Karpas-422 (cell line): ENCODE results near the gene B3GNT9. TPM values are rescaled to one million over a fixed set of nuclear protein-coding genes. Genes with fewer than 3 reads are reported as not detected.
A peak's percentile ranks its signal among the peaks of the same experiment; 100 is the strongest.

Experiments
- DNase-seq: peaks from one replicate; pipeline ENCODE4 v3.0.0-alpha.2; 2015
- H2AFZ ChIP-seq: fragments of 200-600 bp; sonication (generic); 2 replicates; pipeline ENCODE4 v1.6.1; 2014; ENCODE audit warnings: antibody characterized with exemption, low read length, mixed read lengths
- H3K27ac ChIP-seq: fragments of 200-600 bp; sonication (generic); 2 replicates; pipeline ENCODE4 v1.5.1; 2014; ENCODE audit warnings: mild to moderate bottlenecking, low read length, moderate library complexity
- H3K27me3 ChIP-seq: fragments of 200-600 bp; sonication (generic); 2 replicates; pipeline ENCODE4 v1.6.1; 2014; ENCODE audit warnings: low read length, mixed read lengths
- H3K36me3 ChIP-seq: fragments of 200-600 bp; sonication (generic); 2 replicates; pipeline ENCODE4 v1.6.1; 2014; ENCODE audit warnings: low read length, mixed read lengths; ENCODE audit not compliant: insufficient read depth
- H3K4me1 ChIP-seq: fragments of 200-600 bp; sonication (generic); 2 replicates; pipeline ENCODE4 v1.6.1; 2014; ENCODE audit warnings: mild to moderate bottlenecking, low read length, mixed read lengths
- H3K4me2 ChIP-seq: fragments of 200-600 bp; sonication (generic); 2 replicates; pipeline ENCODE4 v1.6.1; 2014; ENCODE audit warnings: low read length, low read depth, mild to moderate bottlenecking; ENCODE audit not compliant: poor library complexity, severe bottlenecking
- H3K4me3 ChIP-seq: fragments of 200-600 bp; sonication (generic); 2 replicates; pipeline ENCODE4 v1.5.1; 2014; ENCODE audit warnings: mild to moderate bottlenecking, antibody characterized with exemption, low read length, mixed read lengths
- H3K79me2 ChIP-seq: fragments of 200-600 bp; sonication (generic); 2 replicates; pipeline ENCODE4 v1.6.1; 2014; ENCODE audit warnings: mild to moderate bottlenecking, low read length, mixed read lengths
- H3K9ac ChIP-seq: fragments of 200-600 bp; sonication (generic); 2 replicates; pipeline ENCODE4 v1.6.0; 2014; ENCODE audit warnings: low read length
- H3K9me2 ChIP-seq: fragments of 200-600 bp; sonication (generic), shearing (Covaris generic); replicated peaks from 2 replicates; pipeline ENCODE4 v1.6.0; 2014; ENCODE audit warnings: mild to moderate bottlenecking, low read length, moderate library complexity; ENCODE audit not compliant: insufficient read depth
- H3K9me3 ChIP-seq: fragments of 300-700, 200-600 bp; sonication (generic); 2 replicates; pipeline ENCODE4 v1.6.1; 2014; ENCODE audit warnings: low read length, mixed read lengths
- H4K20me1 ChIP-seq: fragments of 200-600 bp; sonication (generic); 2 replicates; pipeline ENCODE4 v1.6.1; 2014; ENCODE audit warnings: mild to moderate bottlenecking, antibody characterized with exemption, low read length, low read depth; ENCODE audit not compliant: insufficient read depth
- total RNA-seq: library from RNA; depleted of rRNA; stranded (reverse); fragments of >200 nt; shearing (Covaris generic); gene quantifications from 2 replicates; pipeline ENCODE4 v1.2.3, GENCODE V29; 2014; ENCODE audit warnings: low replicate concordance

Gene B3GNT9
- total RNA-seq, 1 experiment from 2014 or later: 1.4 TPM

DNA sequence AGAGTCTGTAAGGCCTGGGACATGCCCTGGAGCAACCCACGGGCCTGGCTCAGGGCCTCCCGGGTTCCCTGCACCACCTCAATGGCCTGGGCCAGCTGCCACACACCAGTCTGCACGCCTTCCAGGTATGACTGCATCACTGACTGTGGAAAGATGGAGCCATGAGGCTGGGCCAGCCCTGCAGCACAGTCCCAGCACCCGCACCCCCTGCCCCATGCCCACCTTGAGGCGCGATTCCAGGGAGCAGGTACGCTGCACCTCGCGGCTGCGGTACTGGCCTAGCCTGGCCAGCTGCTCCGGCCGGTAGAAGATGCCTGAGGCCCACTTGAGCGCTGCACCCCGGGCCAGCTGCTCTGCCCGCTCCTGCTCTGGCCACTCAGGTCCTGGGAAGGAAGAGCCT, 38.0 kb upstream of the B3GNT9 start:
- H3K79me2 ChIP-seq: peaks cover 18% of the 10 kb centered on the region
- H3K27me3 ChIP-seq: no peaks in the 10 kb centered on the region
- H3K36me3 ChIP-seq: peaks cover 6% of the 10 kb centered on the region; the same call in 1 of the 2 replicates
- H3K4me2 ChIP-seq: no peak overlapping the region
- H3K9me2 ChIP-seq: no peaks in the 10 kb centered on the region
- no peak for DNase-seq
- H2AFZ ChIP-seq: no peak overlapping the region
- no peak overlapping the region for H3K27ac ChIP-seq
- H4K20me1 ChIP-seq: peaks cover 17% of the 10 kb centered on the region
- H3K4me1 ChIP-seq: peaks cover 20% of the 10 kb centered on the region
- H3K9me3 ChIP-seq: no peaks in the 10 kb centered on the region
- no peak overlapping the region for H3K4me3 ChIP-seq
- H3K9ac ChIP-seq: no peak overlapping the region

DNA sequence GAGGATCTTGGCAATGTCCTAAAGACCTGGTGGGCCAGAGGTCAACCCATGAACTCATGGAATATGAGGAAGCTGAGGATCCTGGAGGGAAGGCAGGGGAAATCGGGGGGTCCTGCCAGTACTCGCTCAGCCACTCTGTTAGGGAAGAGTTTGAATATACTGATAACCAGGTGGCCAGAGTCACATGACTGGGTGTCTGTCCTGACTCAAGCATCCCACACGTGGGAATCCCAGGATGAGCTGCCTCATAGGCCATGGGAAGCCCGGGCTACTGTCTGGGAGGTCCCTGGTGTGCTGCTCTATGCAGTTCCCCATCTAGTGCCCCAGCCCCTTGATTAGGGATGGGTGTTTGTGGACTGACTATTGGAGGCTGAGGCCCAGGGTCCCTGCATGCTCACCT, 37.5 kb upstream of the B3GNT9 start:
- no peaks in the 10 kb centered on the region for H3K27me3 ChIP-seq
- no peaks in the 10 kb centered on the region for H3K9me3 ChIP-seq
- H3K9ac ChIP-seq: no peak overlapping the region
- H3K9me2 ChIP-seq: no peaks in the 10 kb centered on the region
- H3K4me2 ChIP-seq: no peak overlapping the region
- DNase-seq: no peak
- peaks cover 12% of the 10 kb centered on the region for H4K20me1 ChIP-seq
- H3K27ac ChIP-seq: no peak overlapping the region
- peaks cover 16% of the 10 kb centered on the region for H3K4me1 ChIP-seq
- no peak overlapping the region for H2AFZ ChIP-seq
- peaks cover 13% of the 10 kb centered on the region for H3K79me2 ChIP-seq
- no peak overlapping the region for H3K4me3 ChIP-seq
- peaks cover 1% of the 10 kb centered on the region; the same call in 1 of the 2 replicates for H3K36me3 ChIP-seq

DNA sequence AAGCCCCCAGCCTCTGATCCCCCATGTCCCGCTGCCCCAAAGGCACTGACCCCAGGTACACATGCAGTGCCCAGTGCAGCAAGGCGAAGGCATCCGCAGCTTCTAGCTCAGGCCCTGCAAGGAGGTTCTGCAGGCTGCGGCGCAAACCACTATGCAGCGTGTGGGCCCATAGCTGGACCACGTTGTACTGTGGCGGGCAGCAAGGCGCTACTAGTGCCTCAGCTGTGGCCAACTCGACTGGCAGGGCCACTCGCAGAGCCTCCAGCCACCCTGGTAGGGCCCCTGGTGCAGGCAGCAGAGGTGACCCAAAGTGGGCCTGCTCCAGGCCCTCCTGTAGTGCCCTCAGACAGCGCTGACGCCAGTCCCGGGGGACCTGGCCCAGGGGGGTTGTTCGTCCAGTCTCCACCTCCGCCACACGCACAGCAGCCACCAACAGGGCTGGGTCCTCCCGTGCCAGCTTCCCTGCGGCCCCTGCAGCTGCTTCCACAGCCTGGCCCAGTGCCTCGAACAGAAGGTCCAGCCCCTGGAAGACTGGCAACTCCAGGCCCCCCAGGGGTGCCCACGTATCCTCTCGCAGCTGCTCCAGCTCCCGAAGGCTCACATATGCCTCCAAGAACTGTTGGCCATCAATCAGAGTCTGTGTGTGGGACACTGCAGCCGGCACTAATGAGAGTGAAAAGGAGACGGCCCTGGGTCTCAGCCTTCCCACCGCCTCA, 36.5 kb upstream of the B3GNT9 start:
- Histone ChIP-seq H3K79me2 (peaks cover 3% of the 10 kb centered on the region), H3K4me3 (no peak overlapping the region), H3K27me3 (no peaks in the 10 kb centered on the region), H3K36me3 (no peaks in the 10 kb centered on the region), H3K9ac (no peak overlapping the region), H3K27ac (no peak overlapping the region), H4K20me1 (peaks cover 2% of the 10 kb centered on the region; the same call in 1 of the 2 replicates), H3K9me3 (no peaks in the 10 kb centered on the region), H2AFZ (no peak overlapping the region), H3K4me2 (no peak overlapping the region), H3K9me2 (no peaks in the 10 kb centered on the region), H3K4me1 (peaks cover 19% of the 10 kb centered on the region)
- DNase-seq: no peak

DNA sequence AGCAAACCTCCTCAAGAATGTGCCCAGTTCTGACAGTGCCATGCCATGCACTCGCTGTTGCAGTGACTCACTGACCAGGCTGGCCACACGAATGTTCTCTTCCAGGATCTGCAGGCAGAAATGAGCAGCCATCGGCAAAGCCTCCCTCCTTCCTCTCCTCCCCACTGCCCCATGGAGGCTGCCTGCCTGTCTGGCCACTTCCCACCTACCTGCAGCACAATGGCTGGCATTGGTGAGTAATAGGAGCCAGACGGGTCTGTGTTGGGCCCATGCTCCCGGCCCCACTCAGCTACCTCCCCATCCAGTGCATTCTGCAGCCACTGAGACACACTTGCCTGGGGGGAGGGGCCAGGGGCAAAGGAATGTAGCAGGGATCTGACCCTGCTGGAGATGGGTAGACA, 35.8 kb upstream of the B3GNT9 start:
- DNase-seq: no peak
- H3K36me3 ChIP-seq: no peaks in the 10 kb centered on the region
- no peaks in the 10 kb centered on the region for H4K20me1 ChIP-seq
- H3K4me3 ChIP-seq: no peak overlapping the region
- no peaks in the 10 kb centered on the region for H3K9me2 ChIP-seq
- no peaks in the 10 kb centered on the region for H3K27me3 ChIP-seq
- no peaks in the 10 kb centered on the region for H3K79me2 ChIP-seq
- H3K27ac ChIP-seq: no peak overlapping the region
- H3K9ac ChIP-seq: no peak overlapping the region
- no peak overlapping the region for H2AFZ ChIP-seq
- no peaks in the 10 kb centered on the region for H3K9me3 ChIP-seq
- H3K4me1 ChIP-seq: peaks cover 22% of the 10 kb centered on the region
- H3K4me2 ChIP-seq: no peak overlapping the region

DNA sequence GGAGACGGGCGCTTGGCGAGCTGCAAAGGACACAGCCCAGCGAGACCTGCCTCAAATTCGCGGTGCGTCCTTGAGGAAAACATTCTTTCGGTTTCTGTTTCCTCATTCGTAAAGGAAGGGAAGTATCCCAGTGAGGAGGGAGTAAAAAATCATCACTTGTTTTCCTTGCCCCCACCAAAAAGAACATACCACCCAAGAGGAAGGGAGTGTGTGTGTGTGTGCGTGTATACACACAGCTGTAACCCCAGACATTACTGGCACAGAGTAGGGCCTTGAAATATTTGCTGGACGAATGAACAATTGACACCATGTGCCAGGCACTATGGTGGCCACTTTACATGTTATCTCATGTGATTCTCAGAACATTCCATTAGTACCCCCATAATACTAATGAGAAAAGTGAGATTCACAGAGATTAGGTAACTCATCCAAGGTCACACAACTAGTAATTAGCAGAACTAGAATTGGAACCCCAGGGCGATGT, 34.9 kb upstream of the B3GNT9 start:
- Histone ChIP-seq H3K4me2 (no peak overlapping the region), H3K4me3 (no peak overlapping the region), H3K36me3 (no peaks in the 10 kb centered on the region)

DNA sequence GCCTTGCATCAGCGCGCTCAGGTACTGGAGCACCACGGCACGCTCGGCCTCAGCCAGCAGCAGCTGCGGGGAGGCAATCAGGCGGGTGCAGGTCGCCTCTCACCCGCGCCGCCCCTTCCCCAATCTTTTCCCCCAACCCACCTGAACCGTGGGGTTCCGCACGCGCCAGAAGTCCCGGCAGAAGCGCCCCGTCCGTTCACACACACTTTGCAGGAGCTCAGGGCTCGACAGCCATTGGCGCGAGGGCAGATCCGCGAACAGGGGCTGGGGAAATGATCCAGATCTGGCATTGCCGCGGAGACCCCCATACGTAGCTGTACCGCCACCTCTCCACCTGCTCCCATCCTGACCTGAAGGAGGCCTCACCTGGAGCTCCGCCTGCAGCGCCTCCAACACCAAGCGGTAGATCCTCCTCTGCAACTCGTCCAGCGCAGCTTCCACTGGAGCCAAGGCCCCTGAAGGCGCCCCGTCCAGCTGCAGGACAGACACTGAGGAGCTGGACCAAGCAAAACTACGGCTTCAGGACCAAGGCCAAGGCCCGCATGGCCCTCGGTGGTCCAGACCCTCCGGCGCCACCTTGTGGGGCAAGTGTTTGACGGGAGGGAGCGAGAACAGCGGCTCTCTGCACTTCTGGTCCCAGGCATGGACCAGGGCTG, 34.3 kb upstream of the B3GNT9 start:
- no peak overlapping the region for H2AFZ ChIP-seq
- DNase-seq: peak; percentile 92
- no peaks in the 10 kb centered on the region for H4K20me1 ChIP-seq
- peak overlapping the region; percentile 94 for H3K4me2 ChIP-seq
- peaks cover 22% of the 10 kb centered on the region for H3K4me1 ChIP-seq
- H3K27me3 ChIP-seq: no peaks in the 10 kb centered on the region
- no peaks in the 10 kb centered on the region for H3K9me3 ChIP-seq
- no peaks in the 10 kb centered on the region for H3K36me3 ChIP-seq
- H3K4me3 ChIP-seq: no peak overlapping the region; the same call in 1 of the 2 replicates
- H3K79me2 ChIP-seq: no peaks in the 10 kb centered on the region
- no peak overlapping the region for H3K9ac ChIP-seq
- no peak overlapping the region for H3K27ac ChIP-seq
- H3K9me2 ChIP-seq: no peaks in the 10 kb centered on the region

More for the DNA sequence above, 34.9 kb upstream of the B3GNT9 start:
- Histone ChIP-seq H3K4me1 (peaks cover 22% of the 10 kb centered on the region), H3K9ac (no peak overlapping the region), H4K20me1 (no peaks in the 10 kb centered on the region), H3K27ac (no peak overlapping the region), H3K9me2 (no peaks in the 10 kb centered on the region), H2AFZ (no peak overlapping the region), H3K9me3 (no peaks in the 10 kb centered on the region), H3K79me2 (no peaks in the 10 kb centered on the region), H3K27me3 (no peaks in the 10 kb centered on the region)
- DNase-seq: no peak

DNA sequence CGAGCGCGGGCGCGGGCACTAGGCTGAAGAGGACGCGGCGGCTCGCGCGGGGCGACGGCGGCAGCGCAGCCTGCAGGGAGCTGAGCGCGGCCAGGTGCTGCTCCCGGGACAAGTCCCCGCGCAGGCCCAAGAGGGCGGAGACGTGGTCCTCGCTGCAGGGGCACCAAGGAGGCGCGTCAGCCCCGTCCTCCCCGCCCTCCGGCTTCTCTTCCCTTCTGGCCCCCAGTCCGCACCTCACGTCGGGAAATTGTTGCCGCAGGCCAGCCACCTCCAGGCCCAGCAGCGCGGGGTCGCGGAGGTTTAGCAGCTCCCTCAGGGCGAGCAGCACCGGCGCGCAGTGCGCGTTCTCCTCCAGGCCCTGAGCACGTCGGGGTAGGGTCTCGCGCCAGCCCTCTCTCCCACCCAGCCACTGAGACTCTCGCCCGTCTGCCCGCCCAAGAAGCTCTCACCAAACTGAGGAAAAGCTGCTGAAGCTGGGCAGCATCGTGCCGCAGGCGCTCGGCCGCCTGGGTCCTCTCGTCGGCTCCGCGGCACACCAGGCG, 33.7 kb upstream of the B3GNT9 start:
- H3K27me3 ChIP-seq: no peaks in the 10 kb centered on the region
- H3K4me2 ChIP-seq: peak overlapping the region; percentile 94
- no peak overlapping the region for H3K27ac ChIP-seq
- H3K9me3 ChIP-seq: no peaks in the 10 kb centered on the region
- H3K9ac ChIP-seq: peak overlapping the region; percentile 74
- H3K36me3 ChIP-seq: no peaks in the 10 kb centered on the region
- peak overlapping the region; percentile 79 for H3K4me3 ChIP-seq
- H3K9me2 ChIP-seq: no peaks in the 10 kb centered on the region
- peaks cover 22% of the 10 kb centered on the region for H3K4me1 ChIP-seq
- 0 out of 2 replicates have a peak, but pooled peaks cover 1% of the 10 kb centered on the region for H4K20me1 ChIP-seq
- H2AFZ ChIP-seq: peak overlapping the region; percentile 98
- peak; percentile 68 for DNase-seq
- H3K79me2 ChIP-seq: no peaks in the 10 kb centered on the region
